Stimulated activated CD8-positive, alpha-beta memory T cell treated with anti-CD3 and anti-CD28 coated beads, Interleukin-15, amount 100 ng/mL, for 4 hours (primary cell): ENCODE measurements around the gene HTATSF1.

Experiments used
- DNase-seq, 2 donors: peaks; one replicate each; pipeline ENCODE4 v3.0.0-alpha.2; 2020; ENCODE audit warnings: low read depth in 2 of 2

The HTATSF1 gene

GRCh38 chrX:136496764-136497555 lies 432 bp upstream of the HTATSF1 start:
- peak; percentile 67 to 75 for DNase-seq

GRCh38 chrX:136519069-136519468 lies 21.7 kb downstream of the HTATSF1 start:
- DNase-seq, result no peak

GRCh38 chrX:136523770-136524169 lies 26.4 kb downstream of the HTATSF1 start:
- DNase-seq, result no peak

- DNase-seq, result no peak
Measured at GRCh38 chrX:136525738-136526606, 28.6 kb downstream of the HTATSF1 start.

- DNase-seq, result no peak
Measured at GRCh38 chrX:136528645-136529315, 31.4 kb downstream of the HTATSF1 start.

- DNase-seq, result no peak
Measured at GRCh38 chrX:136529795-136530194, 32.4 kb downstream of the HTATSF1 start.

GRCh38 chrX:136531951-136532350 lies 34.6 kb downstream of the HTATSF1 start, which contains the start of gene VGLL1:
VGLL1 (plus strand) TSS chrX:136532215; CDS start chrX:136536021, 3,806 bp downstream.
- DNase-seq, result no peak

GRCh38 chrX:136534131-136534530 lies 36.7 kb downstream of the HTATSF1 start:
- no peak for DNase-seq

GRCh38 chrX:136538811-136539210 lies 41.4 kb downstream of the HTATSF1 start:
- DNase-seq, result no peak

GRCh38 chrX:136540226-136540625 lies 42.8 kb downstream of the HTATSF1 start:
- no peak for DNase-seq

- DNase-seq, result no peak
Measured at GRCh38 chrX:136541294-136541693, 43.9 kb downstream of the HTATSF1 start.

- no peak for DNase-seq
Measured at GRCh38 chrX:136542281-136542680, 44.9 kb downstream of the HTATSF1 start.

GRCh38 chrX:136546371-136546781 lies 49.0 kb downstream of the HTATSF1 start:
- no peak for DNase-seq

- DNase-seq, result no peak
Measured at GRCh38 chrX:136549226-136549625, 51.8 kb downstream of the HTATSF1 start.

GRCh38 chrX:136551410-136551809 lies 54.0 kb downstream of the HTATSF1 start:
- DNase-seq, result no peak

GRCh38 chrX:136555694-136556093 lies 58.3 kb downstream of the HTATSF1 start:
- no peak for DNase-seq
